Ishikawa (cell line): Measurements from ENCODE around the gene APLF.

ENCODE experiments used
- CEBPB ChIP-seq: IDR thresholded peaks from 2 replicates; pipeline ENCODE4 v1.6.1; 2012
- FOXM1 ChIP-seq: IDR thresholded peaks from 2 replicates; pipeline ENCODE4 v1.6.1; 2012; ENCODE audit warnings: low read depth, borderline replicate concordance
- REST ChIP-seq: IDR thresholded peaks from 2 replicates; pipeline ENCODE4 v1.6.1; 2012; ENCODE audit warnings: low read depth, mild to moderate bottlenecking
- TAF1 ChIP-seq: IDR thresholded peaks from 2 replicates; pipeline ENCODE4 v1.6.1; 2012; ENCODE audit warnings: low read depth, mild to moderate bottlenecking
- TCF12 ChIP-seq: IDR thresholded peaks from 2 replicates; pipeline ENCODE4 v1.6.1; 2012; ENCODE audit warnings: low read depth
- TEAD4 ChIP-seq: IDR thresholded peaks from 2 replicates; pipeline ENCODE4 v1.6.1; 2012
- YY1 ChIP-seq: IDR thresholded peaks from 2 replicates; pipeline ENCODE4 v1.6.1; 2012; ENCODE audit warnings: low read depth
- TF ChIP-seq, protein P1 (sequence below): IDR thresholded peaks from 2 replicates; pipeline ENCODE4 v1.6.1; 2012

DNA sequence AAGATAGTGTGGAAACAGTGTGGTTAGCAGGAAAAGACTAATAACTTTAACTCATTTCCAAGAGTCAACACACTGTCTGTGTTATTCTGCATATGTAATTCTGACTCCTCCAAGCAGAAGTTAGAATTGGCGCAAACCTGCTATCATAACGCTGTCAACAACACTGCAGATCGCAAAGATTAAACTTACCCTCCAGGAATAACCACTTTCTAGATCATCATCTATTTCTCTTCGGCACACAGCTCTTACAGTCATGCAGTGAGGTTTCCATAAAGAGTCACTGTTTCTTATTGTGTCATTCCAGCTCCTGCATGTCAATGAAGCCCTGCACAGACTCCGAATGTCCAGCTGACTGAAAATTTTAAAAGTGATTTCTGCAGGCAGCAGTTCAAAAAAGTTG lies 2.7 kb upstream of the APLF start:
- no peak for TF ChIP-seq TEAD4
- TF ChIP-seq REST: no peak
- TF ChIP-seq, protein P1, sequence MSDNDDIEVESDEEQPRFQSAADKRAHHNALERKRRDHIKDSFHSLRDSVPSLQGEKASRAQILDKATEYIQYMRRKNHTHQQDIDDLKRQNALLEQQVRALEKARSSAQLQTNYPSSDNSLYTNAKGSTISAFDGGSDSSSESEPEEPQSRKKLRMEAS: no peak
- no peak for TF ChIP-seq FOXM1
- no peak for TF ChIP-seq TAF1
- TF ChIP-seq TCF12: no peak
- TF ChIP-seq YY1: no peak
- no peak for TF ChIP-seq CEBPB
